Lung (tissue), 12 donors: ENCODE results near the gene NUDT2. TPM values are rescaled to one million over a fixed set of nuclear protein-coding genes. Genes with fewer than 3 reads are reported as not detected.
"Not testable (repeated sequence)": the region's sequence is repeated elsewhere in the genome, so short reads cannot be mapped to it uniquely, and the experiment has no call there.

Experiments
- ATAC-seq: fragments of 200-7000 bp; cut with Tn5 transposase; one replicate; pipeline ENCODE4 v1.9.1; 2020; ENCODE audit warnings: moderate number of reproducible peaks; ENCODE audit not compliant: insufficient read depth, low FRiP score
- DNase-seq, 3 donors: peaks; one replicate each; pipeline ENCODE4 v3.0.0-alpha.2; 2013 to 2017
- H3K27ac ChIP-seq, 2 donors: one replicate each; pipeline ENCODE4 v1.5.1; 2013; ENCODE audit warnings: mild to moderate bottlenecking in 2 of 2, moderate library complexity in 2 of 2, control low read depth in 1 of 2, inconsistent platforms in 1 of 2, low read depth in 1 of 2, low read length in 1 of 2
- H3K27me3 ChIP-seq, 3 donors: one replicate each; pipeline ENCODE4 v1.5.1; 2013; ENCODE audit warnings: low read length in 2 of 3; ENCODE audit not compliant: control insufficient read depth in 3 of 3, insufficient read depth in 3 of 3
- H3K36me3 ChIP-seq, 4 donors: one replicate each; pipeline ENCODE4 v1.5.1; 2013; ENCODE audit warnings: low read length in 4 of 4, mild to moderate bottlenecking in 1 of 4, moderate library complexity in 1 of 4; ENCODE audit not compliant: control insufficient read depth in 4 of 4, insufficient read depth in 4 of 4
- H3K4me1 ChIP-seq, 5 donors: one replicate each; pipeline ENCODE4 v1.5.1; 2013; ENCODE audit warnings: low read length in 5 of 5, mild to moderate bottlenecking in 2 of 5, moderate library complexity in 1 of 5; ENCODE audit not compliant: control insufficient read depth in 5 of 5, insufficient read depth in 5 of 5
- H3K4me3 ChIP-seq: one replicate; pipeline ENCODE4 v1.5.1; 2013; ENCODE audit warnings: mild to moderate bottlenecking, control low read depth, moderate library complexity
- H3K9ac ChIP-seq, 2 donors: one replicate each; pipeline ENCODE4 v1.5.1; 2013; ENCODE audit warnings: low read length in 2 of 2, control low read depth in 1 of 2; ENCODE audit not compliant: insufficient read depth in 1 of 2
- H3K9me3 ChIP-seq, 4 donors: one replicate each; pipeline ENCODE4 v1.5.1; 2013; ENCODE audit warnings: low read length in 3 of 4, mild to moderate bottlenecking in 1 of 4, moderate library complexity in 1 of 4; ENCODE audit not compliant: control insufficient read depth in 4 of 4, insufficient read depth in 3 of 4
- WGBS, 2 donors: extraction: QIAGEN DNeasy Blood & Tissue Kit; methylation state at CpG; one replicate each; pipeline ENCODE4 v1.1.7; 2013; 5-methylcytosine and 5-hydroxymethylcytosine counted together
- polyA plus RNA-seq, 2 donors: library from polyadenylated mRNA; stranded (reverse); fragments of 200-250 nt; gene quantifications; one replicate each; pipeline ENCODE4 v1.2.1, GENCODE V29; 2013
- total RNA-seq, 2 donors: library from RNA; depleted of rRNA in 1 of 2; stranded (reverse); fragments of >200 nt in 1 of 2; gene quantifications; one replicate each; pipeline ENCODE4 v1.2.1, GENCODE V29; 2014 to 2021
- TF ChIP-seq, protein P1 (sequence below): IDR thresholded peaks from 2 replicates; pipeline ENCODE4 v1.5.1; 2012; ENCODE audit warnings: mild to moderate bottlenecking; ENCODE audit errors: control extremely low read depth, extremely low read depth
- donor health status: control.
- donor health status: control.
- donor health status: Bipolar disorder and iron deficiency.
- donor health status: healthy.
- donor health status: DM: yes; HTN: yes; CAD: no.

Gene NUDT2
- total and polyA plus RNA-seq, 4 donors, result 11.7 to 20.1 (median 15.6) TPM

DNA sequence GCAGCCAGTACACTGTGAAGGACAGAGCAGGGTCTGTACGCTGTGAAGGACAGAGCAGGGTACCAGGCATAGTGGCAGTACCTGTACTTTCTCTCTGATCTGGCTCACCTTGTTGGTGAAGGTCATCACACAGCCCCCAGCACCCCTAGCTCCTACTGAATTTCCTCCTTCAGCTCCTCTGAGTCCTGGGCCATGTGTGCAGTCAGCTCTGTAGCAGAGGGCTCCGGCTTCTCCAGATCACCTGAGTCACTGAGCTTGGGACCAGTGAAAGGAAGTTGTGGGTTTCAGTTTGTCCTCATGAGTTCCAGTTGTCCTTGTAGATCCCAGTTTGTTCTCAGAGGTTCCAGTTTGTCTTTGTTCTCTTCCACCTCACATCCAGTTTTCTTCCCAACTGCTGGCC is 5.5 kb downstream of the NUDT2 start:
- TF ChIP-seq, protein P1, sequence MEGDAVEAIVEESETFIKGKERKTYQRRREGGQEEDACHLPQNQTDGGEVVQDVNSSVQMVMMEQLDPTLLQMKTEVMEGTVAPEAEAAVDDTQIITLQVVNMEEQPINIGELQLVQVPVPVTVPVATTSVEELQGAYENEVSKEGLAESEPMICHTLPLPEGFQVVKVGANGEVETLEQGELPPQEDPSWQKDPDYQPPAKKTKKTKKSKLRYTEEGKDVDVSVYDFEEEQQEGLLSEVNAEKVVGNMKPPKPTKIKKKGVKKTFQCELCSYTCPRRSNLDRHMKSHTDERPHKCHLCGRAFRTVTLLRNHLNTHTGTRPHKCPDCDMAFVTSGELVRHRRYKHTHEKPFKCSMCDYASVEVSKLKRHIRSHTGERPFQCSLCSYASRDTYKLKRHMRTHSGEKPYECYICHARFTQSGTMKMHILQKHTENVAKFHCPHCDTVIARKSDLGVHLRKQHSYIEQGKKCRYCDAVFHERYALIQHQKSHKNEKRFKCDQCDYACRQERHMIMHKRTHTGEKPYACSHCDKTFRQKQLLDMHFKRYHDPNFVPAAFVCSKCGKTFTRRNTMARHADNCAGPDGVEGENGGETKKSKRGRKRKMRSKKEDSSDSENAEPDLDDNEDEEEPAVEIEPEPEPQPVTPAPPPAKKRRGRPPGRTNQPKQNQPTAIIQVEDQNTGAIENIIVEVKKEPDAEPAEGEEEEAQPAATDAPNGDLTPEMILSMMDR, result no peak
- H3K27ac ChIP-seq, result no peak overlapping the region
- no peaks in the 10 kb centered on the region for H3K27me3 ChIP-seq
- no peak overlapping the region for H3K4me3 ChIP-seq
- no peak overlapping the region for H3K9ac ChIP-seq
- no peaks in the 10 kb centered on the region for H3K9me3 ChIP-seq
- ATAC-seq (no peak), DNase-seq (no peak)
- peaks cover 0 to 16% (median 8%) of the 10 kb centered on the region in 4 donors for H3K36me3 ChIP-seq
- WGBS, 2 donors, result 79 to 85% methylated on average over 2 of the region's 2 CpGs
- H3K4me1 ChIP-seq, result no peaks in the 10 kb centered on the region

DNA sequence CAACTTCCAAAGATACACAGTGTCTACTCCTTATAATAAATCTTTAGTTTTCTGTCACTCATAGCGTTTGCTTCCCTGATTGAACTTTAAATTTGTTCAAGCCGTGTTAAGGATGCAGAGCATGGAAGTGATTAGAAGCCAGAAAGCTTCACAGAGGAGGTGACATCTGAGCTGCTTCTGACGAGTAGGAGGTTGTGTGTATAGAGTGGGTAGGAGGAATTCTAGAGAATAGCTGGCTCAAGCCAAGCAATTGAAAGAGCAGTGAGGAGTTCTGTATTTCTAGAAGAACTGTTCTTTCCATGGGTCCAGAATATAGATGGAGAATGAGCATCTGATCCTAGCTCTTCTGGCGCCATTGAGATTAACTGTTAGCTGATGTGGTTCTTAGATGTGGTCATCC is 6.0 kb downstream of the NUDT2 start:
- DNase-seq (no peak), ATAC-seq (no peak)
- Histone ChIP-seq H3K4me3 (no peak overlapping the region), H3K4me1 (no peaks in the 10 kb centered on the region), H3K36me3 (peaks cover 3 to 19% (median 9%) of the 10 kb centered on the region in 4 donors), H3K27ac (no peak overlapping the region), H3K9me3 (no peaks in the 10 kb centered on the region), H3K9ac (no peak overlapping the region), H3K27me3 (no peaks in the 10 kb centered on the region)
- TF ChIP-seq, protein P1, result no peak
- WGBS, 2 donors, result 86 to 91% methylated on average over 4 of the region's 4 CpGs

DNA sequence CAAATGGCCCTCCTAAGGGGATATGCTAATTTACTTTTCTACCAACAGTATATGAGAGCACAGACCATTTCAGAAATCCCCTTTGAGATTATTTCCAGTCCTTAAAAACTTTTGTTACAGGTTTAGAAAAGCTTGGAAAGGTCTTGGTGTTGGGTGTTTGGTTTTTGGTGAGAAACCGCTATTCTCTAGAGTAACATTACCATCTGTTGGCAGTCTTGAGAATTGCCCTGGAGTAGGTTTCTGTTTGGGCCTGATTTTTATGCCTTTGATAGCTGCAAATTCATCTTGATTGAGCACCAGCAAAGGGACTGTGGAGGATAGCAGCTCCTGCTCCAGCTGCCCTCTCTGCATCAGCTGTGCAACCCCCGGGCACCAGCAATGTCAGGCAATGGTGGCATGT is 8.0 kb downstream of the NUDT2 start:
- no peak for DNase-seq
- no peaks in the 10 kb centered on the region for H3K4me1 ChIP-seq
- ATAC-seq, result no peak
- no peak overlapping the region for H3K27ac ChIP-seq
- H3K4me3 ChIP-seq, result no peak overlapping the region
- TF ChIP-seq, protein P1, result no peak
- no peaks in the 10 kb centered on the region for H3K9me3 ChIP-seq
- H3K36me3 ChIP-seq, result peaks cover 6 to 27% (median 13%) of the 10 kb centered on the region in 4 donors
- H3K27me3 ChIP-seq, result no peaks in the 10 kb centered on the region
- WGBS, 2 donors, result 58 to 98% methylated on average over 2 of the region's 2 CpGs
- H3K9ac ChIP-seq, result no peak overlapping the region

DNA sequence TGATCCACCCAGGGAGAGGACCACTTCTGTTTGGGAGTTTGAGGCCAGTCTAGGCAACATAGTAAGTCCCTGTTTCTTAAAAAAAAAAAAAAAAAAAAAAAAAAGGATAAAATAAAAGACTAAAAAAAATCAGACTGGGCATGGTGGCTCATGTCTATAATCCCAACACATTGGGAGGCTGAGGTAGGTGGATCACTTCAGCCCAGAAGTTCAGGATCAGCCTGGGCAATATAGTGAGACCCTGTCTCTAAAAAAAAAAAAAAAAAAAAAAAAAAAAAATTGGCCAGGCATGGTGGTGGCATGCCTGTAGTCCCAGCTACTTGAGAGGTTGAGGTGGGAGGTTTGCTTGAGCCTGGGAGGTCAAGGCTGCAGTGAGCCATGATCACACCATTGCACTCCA is 8.7 kb downstream of the NUDT2 start:
- DNase-seq, H3K27ac ChIP-seq, H3K4me3 ChIP-seq, ATAC-seq, H3K9me3 ChIP-seq, H3K9ac ChIP-seq, H3K4me1 ChIP-seq, H3K27me3 ChIP-seq: not testable (repeated sequence)
- H3K36me3 ChIP-seq, result peaks cover 8 to 25% (median 15%) of the 10 kb centered on the region in 4 donors
